Chondrocyte (in vitro differentiated cells): ENCODE data around the gene APC2. TPM values are rescaled to one million over a fixed set of nuclear protein-coding genes. Genes with fewer than 3 reads are reported as not detected.

ENCODE experiments used
- DNase-seq: peaks from one replicate; pipeline ENCODE4 v3.0.0; 2021; ENCODE audit warnings: mixed read lengths, low spot score
- H3K27ac Mint-ChIP-seq: one replicate; pipeline ENCODE4 v1.8.0; 2021; ENCODE audit warnings: mild to moderate bottlenecking, moderate library complexity, mixed read lengths; ENCODE audit not compliant: unreplicated experiment
- H3K27me3 Mint-ChIP-seq: 2 replicates; pipeline ENCODE4 v1.8.0; 2021; ENCODE audit warnings: low read depth, mixed read lengths
- H3K36me3 Mint-ChIP-seq: 2 replicates; pipeline ENCODE4 v1.8.0; 2021; ENCODE audit warnings: low read depth, mixed read lengths
- H3K4me1 Mint-ChIP-seq: 2 replicates; pipeline ENCODE4 v1.8.0; 2021; ENCODE audit warnings: low read depth, mild to moderate bottlenecking, mixed read lengths
- H3K4me3 Mint-ChIP-seq: one replicate; pipeline ENCODE4 v1.8.0; 2021; ENCODE audit warnings: mild to moderate bottlenecking, moderate library complexity, mixed read lengths; ENCODE audit not compliant: unreplicated experiment
- H3K9me3 Mint-ChIP-seq: 2 replicates; pipeline ENCODE4 v1.8.0; 2021; ENCODE audit warnings: low read depth, mixed read lengths
- total RNA-seq: library from RNA; stranded (reverse); gene quantifications from 3 replicates; pipeline ENCODE4 v1.2.1, GENCODE V29; 2021
- TF ChIP-seq, protein P1 (sequence below): fragments of 200-600 bp; sonication (generic); IDR thresholded peaks from 2 replicates; pipeline ENCODE4 v1.5.0; 2021; ENCODE audit warnings: antibody characterized with exemption, mild to moderate bottlenecking, moderate library complexity

APC2 gene
- total RNA-seq, 1 donor from 2014 or later: 3.9 TPM

DNA sequence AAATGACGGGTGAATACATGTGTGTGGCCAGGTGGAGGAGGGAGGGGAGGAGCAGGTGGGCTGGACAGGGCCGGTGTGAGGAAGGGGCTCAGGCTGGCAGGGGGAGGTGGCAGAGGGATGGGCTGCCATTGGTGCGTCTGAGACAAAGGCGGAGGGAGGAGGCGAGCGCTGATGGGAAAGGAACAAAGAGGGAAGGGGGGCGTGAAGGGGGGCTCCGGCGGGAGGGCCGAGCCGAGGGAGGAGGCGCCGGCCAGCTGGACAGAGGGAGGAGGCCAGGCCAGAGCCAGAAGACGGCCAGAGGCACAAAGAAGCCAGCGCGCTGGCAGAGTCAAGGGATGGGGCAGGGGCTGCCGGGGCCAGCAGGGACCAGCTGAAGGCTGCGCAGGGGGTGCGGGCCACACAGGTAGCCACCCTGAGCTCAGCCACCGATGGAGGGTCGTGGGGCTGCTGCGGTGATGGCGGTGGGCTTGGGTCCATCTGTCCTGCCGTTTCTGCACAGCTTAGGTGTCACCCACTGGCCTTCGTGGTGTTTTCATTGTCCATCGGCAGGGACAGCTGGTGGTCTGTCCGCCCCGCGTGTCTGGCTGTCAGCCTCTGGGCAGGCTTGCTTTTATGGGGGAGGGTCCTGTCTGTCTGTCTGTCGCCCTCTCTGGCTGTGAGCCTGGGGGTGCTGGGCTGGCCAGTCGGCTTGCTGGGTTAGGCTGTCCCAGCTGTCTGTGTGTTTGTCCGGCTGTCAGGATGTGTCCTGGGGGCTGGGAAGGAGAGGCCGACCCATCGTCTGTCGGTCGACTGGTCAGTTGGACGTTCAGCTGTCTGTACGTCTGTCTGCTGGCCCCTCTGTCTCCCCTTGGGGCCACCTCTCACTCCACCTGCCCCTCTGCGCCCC lies 2.2 kb downstream of the APC2 start:
- Mint-ChIP-seq H3K27ac (no peak overlapping the region), H3K4me1 (peaks cover 17% of the 10 kb centered on the region), H3K4me3 (no peak overlapping the region), H3K27me3 (peaks cover 26% of the 10 kb centered on the region), H3K36me3 (peaks cover 2% of the 10 kb centered on the region), H3K9me3 (no peaks in the 10 kb centered on the region)
- DNase-seq: no peak
- TF ChIP-seq, protein P1, sequence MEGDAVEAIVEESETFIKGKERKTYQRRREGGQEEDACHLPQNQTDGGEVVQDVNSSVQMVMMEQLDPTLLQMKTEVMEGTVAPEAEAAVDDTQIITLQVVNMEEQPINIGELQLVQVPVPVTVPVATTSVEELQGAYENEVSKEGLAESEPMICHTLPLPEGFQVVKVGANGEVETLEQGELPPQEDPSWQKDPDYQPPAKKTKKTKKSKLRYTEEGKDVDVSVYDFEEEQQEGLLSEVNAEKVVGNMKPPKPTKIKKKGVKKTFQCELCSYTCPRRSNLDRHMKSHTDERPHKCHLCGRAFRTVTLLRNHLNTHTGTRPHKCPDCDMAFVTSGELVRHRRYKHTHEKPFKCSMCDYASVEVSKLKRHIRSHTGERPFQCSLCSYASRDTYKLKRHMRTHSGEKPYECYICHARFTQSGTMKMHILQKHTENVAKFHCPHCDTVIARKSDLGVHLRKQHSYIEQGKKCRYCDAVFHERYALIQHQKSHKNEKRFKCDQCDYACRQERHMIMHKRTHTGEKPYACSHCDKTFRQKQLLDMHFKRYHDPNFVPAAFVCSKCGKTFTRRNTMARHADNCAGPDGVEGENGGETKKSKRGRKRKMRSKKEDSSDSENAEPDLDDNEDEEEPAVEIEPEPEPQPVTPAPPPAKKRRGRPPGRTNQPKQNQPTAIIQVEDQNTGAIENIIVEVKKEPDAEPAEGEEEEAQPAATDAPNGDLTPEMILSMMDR: no peak

DNA sequence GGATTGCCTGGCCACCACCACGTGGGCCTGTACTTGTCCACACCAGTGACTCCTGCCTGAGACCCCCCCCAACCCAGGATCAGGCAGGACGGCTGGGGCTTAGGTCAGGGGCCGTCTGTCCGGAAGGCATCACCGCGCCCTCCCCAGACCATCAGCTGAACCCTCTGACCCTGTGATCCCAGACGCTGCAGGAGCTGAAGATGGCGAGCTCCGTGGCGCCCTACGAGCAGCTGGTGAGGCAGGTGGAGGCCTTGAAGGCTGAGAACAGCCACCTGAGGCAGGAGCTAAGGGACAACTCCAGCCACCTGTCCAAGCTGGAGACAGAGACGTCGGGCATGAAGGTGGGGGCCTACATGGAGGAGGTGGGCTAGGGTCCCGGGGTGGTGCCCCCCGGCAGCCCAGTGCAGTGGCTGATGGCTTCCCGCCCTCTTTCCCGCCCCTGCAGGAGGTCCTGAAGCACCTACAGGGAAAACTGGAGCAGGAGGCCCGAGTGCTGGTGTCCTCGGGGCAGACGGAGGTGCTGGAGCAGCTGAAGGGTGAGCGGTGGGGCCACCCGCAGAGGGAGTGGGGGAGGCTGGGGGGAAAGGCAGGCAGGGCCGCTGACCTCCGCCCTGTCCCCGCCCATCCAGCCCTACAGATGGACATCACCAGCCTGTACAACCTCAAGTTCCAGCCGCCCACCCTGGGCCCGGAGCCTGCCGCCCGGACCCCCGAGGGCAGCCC lies 3.0 kb downstream of the APC2 start:
- DNase-seq: no peak
- Mint-ChIP-seq H3K36me3 (peaks cover 2% of the 10 kb centered on the region), H3K9me3 (no peaks in the 10 kb centered on the region), H3K27me3 (peaks cover 24% of the 10 kb centered on the region), H3K27ac (no peak overlapping the region), H3K4me3 (no peak overlapping the region), H3K4me1 (peaks cover 17% of the 10 kb centered on the region)
- TF ChIP-seq, protein P1: no peak

DNA sequence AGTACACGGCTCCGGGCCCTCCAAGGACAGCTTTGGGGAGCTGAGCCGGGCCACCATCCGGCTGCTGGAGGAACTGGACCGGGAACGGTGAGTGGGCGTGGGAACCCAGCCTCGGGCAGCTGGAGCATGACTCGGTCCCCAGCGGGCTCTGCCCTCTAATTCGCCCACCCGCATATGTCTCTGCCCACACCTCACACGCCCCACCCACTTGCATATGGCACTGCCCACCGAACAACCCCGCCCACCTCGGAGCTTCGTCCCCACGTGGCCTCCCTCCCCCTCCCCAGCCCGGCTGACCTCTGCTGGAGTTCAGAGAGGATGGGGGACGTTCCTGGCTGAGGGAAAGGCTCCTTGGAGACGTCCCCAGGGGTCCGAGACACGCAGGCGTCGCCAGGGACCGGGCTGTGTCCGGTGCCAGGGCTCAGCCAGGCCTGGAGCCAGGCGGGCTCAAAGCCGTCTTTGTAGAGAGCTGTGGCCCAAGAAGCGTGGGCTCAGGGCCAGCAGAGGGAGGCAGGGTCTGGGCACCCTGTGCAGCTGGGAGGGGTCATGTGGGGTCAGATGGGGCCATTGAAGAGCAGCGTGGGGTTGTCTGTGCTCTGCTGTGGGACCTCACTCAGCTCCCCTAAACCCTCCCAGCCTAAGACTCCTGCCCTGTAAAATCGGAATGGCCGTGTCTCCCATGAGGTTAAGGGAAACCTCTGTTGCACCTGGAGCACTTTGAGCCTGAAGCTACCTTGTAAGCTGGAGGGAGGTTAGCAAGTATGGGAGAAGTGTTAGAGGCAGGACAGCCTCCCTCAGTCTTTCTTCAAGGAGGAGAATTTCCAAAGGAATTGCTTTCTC lies 3.8 kb downstream of the APC2 start:
- DNase-seq: no peak
- Mint-ChIP-seq H3K4me3 (no peak overlapping the region), H3K27me3 (peaks cover 24% of the 10 kb centered on the region), H3K9me3 (no peaks in the 10 kb centered on the region), H3K36me3 (peaks cover 2% of the 10 kb centered on the region), H3K27ac (no peak overlapping the region), H3K4me1 (peaks cover 16% of the 10 kb centered on the region)
- TF ChIP-seq, protein P1: peak; percentile 27

- H3K4me3 Mint-ChIP-seq: no peak overlapping the region
- no peak overlapping the region for H3K27ac Mint-ChIP-seq
- H3K36me3 Mint-ChIP-seq: peaks cover 6% of the 10 kb centered on the region
- peaks cover 24% of the 10 kb centered on the region for H3K27me3 Mint-ChIP-seq
- H3K4me1 Mint-ChIP-seq: peaks cover 9% of the 10 kb centered on the region
- no peak for DNase-seq
- H3K9me3 Mint-ChIP-seq: no peaks in the 10 kb centered on the region
- TF ChIP-seq, protein P1: no peak
Measured at GRCh38 chr19:1455002-1455335, 5.0 kb downstream of the APC2 start.
